Activated CD8-positive, alpha-beta memory T cell treated with anti-CD3 and anti-CD28 coated beads for 24 hours (primary cell): ENCODE measurements around the gene NOS3.

Source experiments
- DNase-seq: peaks from one replicate; pipeline ENCODE4 v3.0.0-alpha.2; 2020

The NOS3 gene

GRCh38 chr7:151060416-151061212, 69.8 kb downstream of the NOS3 start:
- peak; percentile 65 for DNase-seq

GRCh38 chr7:151061213-151062110, 70.6 kb downstream of the NOS3 start:
- DNase-seq = no peak

- DNase-seq = no peak
Observed at GRCh38 chr7:151062111-151062398, 71.2 kb downstream of the NOS3 start.

GRCh38 chr7:151062399-151063211, 71.8 kb downstream of the NOS3 start:
- no peak for DNase-seq

GRCh38 chr7:151063212-151063561, 72.4 kb downstream of the NOS3 start:
- no peak for DNase-seq
